GM12872 (cell line): Measurements from ENCODE around the gene SLC9A6.

Experiments used
- CTCF ChIP-seq: IDR thresholded peaks from 3 replicates; pipeline ENCODE4 v1.5.1; 2011; ENCODE audit warnings: low read depth, mild to moderate bottlenecking, low read length, moderate library complexity; ENCODE audit not compliant: insufficient read depth

SLC9A6 gene

DNA sequence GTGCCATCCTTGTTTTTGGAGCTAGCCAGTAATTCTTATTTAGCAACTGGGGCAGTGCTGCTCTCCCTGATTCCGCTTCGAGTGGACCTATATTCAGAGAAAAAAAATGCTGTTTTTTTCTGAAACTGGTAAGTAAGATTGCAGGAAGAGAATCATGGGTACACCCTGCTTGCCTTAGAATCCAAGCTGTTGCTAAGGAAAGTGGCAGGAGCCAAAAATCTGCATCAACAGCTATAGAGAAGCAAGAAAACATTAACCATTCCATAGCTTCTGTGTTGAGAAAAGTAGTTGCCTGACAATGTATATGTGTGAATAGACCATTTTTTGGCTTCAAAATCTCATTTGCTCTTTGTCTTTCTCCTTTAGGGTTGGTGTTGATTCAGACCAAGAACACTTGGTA, 44.5 kb downstream of the SLC9A6 start:
- TF ChIP-seq CTCF: no peak

- no peak for TF ChIP-seq CTCF
Observed at GRCh38 chrX:136030303-136031191, 45.3 kb downstream of the SLC9A6 start.

DNA sequence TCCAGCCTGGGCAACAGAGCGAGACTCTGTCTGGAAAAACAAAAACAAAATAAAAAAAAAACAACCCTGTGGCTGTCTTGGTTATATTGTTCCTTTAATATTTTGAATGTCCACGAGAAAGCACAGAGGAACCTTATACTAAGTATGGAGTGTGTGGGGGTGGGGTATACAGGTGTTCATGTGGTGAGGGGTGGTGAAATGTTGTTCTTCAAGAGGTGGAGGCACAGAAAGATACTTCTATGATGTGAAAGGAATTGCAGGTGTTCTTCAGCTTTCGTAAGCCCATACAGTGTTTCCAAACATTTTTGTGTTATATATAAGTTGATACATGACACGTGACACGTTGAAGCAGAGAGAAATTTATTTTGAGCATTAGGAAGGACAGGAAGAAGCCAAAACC, 46.4 kb downstream of the SLC9A6 start:
- no peak for TF ChIP-seq CTCF

DNA sequence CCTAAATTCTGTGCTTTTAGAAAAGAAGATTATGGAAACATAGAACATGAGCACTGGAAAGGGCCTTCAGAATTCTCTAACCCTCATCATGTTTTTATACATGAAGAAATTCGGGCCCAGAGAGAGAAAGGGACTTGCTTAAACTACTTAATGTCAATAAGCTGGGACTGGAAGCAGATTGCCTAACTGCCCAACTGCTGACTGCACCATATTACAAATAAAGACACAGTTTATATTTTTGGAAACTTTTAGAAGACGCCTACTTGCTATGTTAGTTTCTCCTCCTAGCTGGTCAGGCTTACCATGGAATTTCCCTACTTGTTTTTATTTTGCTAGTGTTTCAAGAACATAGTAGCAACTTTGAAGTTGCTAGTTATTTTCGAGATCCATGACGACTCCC, 47.1 kb downstream of the SLC9A6 start:
- no peak for TF ChIP-seq CTCF

DNA sequence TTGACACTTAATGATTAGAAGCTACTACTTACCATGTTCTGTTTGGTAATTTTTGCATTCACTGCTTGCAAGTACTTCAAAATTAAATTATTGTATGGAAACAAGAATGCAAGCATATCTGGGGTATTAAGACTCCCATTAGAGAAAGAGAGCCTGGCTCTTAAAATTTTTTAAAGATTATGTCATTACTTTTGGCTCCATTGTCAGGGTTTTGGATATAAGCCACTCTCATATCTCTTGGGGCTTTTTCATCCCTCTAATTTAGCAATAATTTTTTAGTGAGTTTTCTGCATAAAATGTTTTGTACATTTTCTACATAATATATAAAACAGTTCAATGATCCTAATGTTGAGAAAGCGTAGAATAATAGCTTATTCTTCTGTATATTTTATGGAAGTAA, 49.4 kb downstream of the SLC9A6 start:
- no peak for TF ChIP-seq CTCF

DNA sequence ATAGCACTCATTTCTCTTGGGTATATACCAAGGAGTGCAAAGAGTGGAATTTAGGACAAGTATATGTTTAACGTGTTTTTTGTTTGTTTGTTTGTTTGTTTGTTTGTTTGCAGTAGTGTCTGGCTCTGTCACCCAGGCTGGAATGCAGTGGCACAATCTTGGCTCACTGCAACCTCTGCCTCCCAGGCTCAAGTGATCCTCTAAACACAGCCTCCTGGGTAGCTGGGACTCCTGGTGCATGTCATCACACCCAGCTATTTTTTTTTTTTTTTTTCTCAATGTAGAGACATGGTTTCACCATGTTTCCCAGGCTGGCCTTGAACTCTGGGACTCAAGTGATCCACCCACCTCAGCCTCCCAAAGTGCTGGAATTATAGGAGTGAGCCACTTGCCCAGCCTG, 50.4 kb downstream of the SLC9A6 start:
- TF ChIP-seq CTCF: no peak

DNA sequence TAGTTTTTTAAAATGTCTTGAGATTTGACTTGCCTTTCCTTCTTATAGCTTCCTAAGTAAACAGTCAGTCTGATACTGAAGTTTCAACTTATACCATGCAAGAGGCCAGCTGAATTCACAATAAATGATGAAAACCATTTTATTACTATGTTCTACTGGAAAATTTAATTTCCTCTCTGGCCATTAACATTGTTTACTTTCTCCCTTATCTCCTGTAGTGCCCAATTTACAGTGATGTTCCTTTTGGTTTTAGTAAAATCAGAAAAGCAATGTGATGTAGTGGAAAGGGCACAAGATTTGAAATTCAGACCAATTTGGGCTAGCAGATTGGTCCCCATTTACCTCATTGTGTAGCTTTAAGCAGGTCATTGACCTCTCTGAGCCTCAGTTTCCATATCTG, 54.2 kb downstream of the SLC9A6 start:
- TF ChIP-seq CTCF: no peak
